T-helper 22 cell (primary cell): ENCODE measurements around the gene MPEG1.

Experiments used
- DNase-seq: peaks from one replicate; pipeline ENCODE4 v3.0.0-alpha.2; 2020; ENCODE audit warnings: low read depth

Gene MPEG1

DNA sequence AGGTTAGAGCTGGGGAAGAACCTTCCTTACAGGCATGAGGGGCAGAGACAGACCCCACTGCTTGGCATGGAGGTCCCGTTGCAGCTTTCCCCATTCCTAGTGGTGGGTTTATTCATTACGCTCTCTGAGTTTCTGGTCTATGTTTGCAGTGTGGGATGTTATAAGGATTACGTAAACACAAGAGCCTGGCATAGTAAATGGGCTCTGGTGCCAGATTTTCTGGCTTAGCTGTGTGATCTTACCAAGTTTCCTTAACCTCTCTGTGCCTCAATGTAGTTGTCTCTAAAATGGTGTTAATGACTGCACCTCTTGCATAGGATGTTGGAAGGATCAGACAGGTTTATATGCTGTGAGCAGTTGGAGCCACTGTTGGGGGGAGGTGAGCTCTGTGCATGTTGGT lies 25.7 kb downstream of the MPEG1 start:
- no peak for DNase-seq

DNA sequence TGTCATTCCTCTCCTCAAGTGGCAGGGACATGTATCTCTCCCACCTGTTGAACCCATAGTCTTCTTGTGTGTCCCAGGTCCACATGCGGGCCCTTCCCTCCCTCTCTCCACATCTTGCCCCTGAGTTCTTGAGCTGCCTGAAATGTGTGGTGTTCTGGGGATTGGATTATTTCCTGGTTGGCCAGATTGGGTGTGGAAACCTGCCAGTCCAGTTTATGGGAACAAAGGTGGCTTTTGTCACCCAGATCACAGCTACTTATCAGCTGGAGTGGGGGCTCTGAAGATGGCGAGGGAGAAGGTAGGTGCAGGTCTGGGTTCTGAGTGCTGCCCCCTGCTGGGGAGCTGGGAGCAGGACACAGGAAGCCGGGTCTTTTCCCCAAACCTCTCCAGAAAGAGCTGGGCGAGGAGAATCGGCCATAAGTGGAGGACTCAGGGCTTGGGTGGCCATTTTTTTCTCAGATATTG lies 26.6 kb downstream of the MPEG1 start:
- no peak for DNase-seq

DNA sequence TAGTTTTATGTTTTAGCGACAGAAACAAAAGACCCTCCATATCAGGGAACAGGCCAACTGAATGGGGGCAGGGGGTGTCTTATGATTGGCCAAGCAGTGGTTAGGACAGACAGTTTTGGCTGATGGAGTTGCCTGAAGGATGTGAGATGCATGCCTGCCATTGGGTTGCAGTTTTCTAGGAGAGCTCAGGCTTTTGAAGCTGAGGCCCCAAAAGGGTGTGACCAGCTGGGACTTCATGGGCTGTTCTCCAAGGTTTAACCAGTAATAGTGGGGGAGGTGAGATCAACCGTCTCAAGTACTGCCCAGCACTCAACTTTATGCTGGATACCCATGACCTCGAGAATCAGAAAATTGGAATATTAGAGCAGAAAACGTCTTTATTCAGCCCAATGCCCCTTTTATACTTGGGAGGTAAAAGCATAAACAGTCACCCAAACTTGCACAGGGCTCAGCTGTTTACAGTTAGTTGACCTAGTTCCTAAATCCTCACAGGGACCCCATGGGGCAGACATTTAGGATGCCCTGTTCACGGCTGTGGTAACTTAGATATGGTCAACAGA lies 27.3 kb downstream of the MPEG1 start:
- no peak for DNase-seq

DNA sequence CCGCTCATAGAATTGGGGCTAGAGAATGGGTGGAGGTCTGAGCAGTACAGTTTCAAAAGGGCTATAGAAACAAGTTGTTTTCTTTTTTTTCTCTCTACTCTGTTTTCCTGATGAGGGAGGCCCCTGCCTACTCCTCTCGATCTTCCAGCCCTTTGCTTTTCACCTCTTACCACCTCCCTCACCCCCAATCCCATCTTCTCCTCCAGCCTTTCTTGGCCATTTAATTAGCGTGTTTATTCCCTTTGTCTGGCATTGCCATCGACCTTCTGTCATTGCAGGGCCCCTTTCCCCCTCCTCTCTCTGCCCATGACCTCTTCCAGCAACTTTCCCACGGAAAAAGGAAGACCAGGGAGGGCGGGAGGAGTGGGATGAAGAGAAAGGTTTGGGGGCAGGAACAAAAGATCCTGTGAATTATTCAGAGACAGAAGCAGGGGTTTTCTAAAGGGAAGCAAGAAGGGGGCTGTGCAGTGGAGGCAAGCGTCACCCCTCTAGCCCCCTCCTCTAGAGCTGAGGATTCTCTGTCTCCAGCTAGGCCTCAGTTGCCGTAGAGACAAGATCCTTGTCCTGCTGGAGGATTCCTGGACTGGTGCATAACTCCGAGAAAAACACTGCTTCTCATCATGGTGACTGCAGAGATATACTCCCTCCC lies 27.9 kb downstream of the MPEG1 start:
- DNase-seq: no peak

DNA sequence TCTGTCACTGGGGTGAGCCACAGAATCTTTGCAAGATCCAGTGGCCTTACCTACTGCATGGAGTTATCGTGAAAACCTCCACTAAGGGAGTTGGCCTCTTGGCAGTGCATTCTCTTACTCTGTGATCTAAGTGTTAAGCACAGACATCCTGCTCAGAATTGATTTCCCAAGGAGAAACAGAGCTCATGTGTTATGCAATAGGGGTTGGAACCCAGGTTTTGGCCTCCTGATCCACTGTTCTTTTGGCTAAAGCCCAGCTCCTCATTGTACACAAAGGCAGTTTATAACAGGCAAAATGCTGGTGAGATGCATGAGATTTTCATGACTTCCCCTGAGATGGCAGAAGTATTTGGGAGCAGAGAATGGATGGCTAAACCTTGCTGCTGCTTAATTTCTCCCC lies 29.0 kb downstream of the MPEG1 start:
- no peak for DNase-seq

DNA sequence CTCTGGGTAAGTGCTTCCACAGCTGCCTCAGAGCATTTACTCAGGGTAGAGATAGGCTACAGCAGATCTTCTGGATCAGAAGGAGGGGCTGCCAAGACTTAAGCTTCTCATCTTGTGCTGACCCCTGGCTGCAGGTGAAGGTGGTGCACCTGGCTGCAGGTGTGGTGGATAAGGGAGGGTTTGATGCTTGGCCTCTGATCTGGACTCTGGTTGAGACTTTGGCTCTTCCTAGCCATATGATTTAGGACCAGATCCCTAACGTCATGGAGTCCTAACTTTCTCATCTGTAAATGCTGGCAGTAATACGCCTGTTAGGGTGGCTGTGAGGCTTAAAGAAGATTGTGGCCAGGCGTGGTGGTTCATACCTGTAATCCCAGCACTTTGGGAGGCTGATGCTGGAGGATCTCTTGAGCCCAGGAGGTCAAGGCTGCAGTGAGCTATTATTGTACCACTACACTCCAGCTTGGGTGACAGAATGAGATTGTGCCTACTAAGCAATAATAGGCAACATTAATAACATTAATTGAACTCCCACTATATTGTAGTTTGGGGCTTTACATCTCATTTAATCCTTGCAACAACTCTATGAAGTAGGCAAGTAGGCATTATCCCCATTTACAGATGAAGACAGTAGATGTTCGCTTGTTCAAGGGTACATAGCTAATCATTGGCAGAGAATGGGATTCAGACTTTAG lies 30.1 kb downstream of the MPEG1 start:
- no peak for DNase-seq

DNA sequence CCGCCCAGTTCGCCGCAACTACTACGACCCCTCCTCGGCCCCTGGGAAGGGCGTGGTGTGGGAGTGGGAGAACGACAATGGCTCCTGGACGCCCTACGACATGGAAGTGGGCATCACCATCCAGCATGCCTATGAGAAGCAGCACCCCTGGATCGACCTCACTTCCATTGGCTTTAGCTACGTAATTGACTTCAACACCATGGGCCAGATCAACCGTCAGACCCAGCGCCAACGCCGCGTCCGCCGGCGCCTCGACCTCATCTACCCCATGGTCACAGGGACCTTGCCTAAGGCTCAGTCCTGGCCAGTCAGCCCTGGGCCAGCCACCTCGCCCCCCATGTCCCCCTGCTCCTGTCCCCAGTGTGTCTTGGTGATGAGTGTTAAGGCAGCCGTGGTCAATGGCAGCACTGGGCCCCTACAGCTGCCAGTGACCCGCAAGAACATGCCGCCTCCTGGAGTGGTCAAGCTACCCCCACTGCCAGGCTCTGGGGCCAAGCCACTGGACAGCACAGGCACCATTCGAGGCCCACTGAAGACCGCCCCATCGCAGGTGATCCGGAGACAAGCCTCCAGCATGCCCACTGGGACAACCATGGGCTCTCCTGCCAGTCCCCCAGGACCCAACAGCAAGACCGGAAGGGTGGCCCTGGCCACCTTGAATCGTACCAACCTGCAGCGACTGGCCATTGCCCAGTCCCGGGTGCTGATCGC lies 30.8 kb downstream of the MPEG1 start:
- no peak for DNase-seq

DNA sequence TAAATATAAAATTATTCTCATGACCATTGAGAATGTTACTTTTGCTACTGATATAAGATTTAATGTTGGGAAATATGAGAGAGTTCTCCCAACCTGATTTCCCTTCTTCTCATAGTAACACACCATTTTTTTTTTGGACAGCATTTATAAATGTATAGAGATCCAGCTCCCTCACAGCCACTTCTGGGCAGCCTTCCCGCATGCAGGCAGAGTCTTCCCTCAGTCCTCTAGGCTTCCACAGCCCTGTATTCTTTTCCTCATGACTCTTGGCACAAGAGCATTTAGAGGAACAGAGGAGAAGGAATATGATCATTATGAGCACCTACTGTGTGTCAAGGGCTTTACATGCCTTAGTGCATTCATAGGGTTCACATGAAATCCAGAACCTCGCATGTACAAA lies 31.8 kb downstream of the MPEG1 start:
- no peak for DNase-seq

DNA sequence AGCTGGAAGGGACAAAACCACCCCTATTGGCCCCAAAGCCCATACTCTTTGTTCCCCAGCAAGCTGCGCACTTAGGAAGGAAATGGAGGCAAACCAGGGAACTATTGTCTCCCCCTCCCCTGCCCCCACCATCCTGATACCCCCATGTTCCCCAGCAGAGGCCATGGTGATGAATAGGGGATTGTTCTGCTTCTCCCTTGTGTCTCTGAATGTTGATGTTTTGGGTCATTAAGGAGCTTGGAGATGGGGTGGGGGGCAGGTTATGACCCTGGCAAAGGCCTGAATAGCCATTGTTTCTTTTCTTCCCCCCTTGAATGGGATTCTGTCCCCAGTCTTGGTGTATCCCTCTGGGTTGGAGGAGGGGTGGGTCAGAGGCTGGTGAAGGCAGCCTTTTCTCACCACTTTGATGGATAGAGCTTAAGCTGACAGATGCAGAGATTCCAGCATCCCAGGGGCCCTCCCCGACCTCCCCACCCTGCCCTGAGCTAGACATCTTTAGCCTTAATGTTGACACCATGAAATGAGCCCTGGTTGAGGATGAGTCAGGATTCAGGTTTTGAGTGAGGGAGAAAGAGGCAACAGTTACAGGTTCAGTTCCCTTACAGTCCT lies 32.5 kb downstream of the MPEG1 start:
- DNase-seq: no peak

DNA sequence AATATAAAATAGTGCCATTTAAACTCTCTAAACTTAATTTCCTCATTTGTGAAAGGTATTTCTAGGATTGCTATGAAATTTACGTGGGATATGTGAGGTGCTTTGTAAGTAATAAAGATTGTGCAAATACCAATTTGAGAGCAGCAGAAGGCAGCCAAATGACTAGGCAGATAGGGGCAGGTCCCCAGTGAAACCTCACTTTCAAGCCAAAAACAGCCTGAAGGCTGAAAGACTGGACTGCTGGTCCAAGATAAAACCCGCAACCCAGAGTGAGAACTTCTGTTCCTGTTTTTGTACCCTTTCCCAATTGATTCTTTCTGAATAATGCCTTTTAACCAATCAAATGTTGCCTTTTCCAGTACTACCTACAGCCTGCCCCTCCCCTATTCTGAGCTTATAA lies 33.6 kb downstream of the MPEG1 start:
- no peak for DNase-seq

DNA sequence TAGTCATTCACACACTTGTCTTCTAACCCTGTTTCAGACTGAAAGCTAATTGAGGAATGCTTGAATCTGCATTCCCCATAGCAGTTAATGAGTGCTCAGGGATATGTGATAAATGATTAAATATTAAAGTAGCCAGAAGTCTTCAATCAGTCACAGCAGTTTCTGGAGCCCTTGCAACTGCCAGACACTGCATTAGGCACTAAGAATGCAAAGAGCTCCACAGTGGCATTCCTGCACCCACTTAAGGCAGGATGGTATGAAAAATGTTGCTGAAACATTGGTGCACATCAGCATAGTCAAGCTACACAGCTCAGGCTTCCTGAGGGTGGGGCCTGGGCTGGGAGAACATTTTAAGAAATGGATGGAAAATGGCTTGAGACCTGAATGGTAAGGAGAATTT lies 34.3 kb downstream of the MPEG1 start:
- DNase-seq: no peak

DNA sequence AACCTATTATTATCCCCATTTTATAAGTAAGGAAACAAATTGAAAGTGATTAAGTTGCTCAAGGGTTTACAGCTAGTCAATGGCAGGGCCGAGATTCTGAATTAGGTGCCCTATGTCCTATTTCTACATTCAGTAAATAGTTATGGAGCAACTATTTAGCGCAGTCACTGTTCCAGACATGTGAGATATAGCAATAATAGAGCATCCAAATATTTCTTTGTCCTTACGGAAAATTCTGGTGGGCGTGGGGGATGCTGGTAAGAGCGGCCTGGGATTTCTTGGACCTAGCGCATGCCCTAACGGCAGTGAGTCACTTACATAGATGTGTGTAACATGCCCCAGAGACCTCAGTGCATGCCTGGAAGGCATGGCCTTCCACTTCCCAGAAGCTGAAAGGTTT lies 36.4 kb downstream of the MPEG1 start:
- DNase-seq: no peak

DNA sequence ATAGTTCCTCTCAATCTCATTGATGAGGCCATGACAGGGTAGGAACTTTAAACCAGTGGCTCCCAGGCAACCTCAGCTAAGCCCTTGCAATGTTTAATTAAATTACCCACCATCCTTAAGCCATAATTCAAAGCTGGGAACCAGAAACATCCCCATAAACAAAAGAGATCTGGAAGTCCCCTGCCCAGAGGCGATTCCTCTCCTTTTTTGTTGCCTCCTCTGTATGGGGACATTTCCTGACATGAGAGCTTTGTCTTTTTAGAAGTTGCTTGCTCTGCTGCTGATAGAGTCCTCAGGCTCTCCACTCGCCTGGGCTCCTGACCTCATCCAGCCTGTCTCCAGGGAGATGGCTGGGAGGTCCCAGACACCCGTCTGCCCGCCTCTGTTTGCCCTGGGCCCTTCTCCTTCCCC lies 37.6 kb downstream of the MPEG1 start:
- DNase-seq: no peak

DNA sequence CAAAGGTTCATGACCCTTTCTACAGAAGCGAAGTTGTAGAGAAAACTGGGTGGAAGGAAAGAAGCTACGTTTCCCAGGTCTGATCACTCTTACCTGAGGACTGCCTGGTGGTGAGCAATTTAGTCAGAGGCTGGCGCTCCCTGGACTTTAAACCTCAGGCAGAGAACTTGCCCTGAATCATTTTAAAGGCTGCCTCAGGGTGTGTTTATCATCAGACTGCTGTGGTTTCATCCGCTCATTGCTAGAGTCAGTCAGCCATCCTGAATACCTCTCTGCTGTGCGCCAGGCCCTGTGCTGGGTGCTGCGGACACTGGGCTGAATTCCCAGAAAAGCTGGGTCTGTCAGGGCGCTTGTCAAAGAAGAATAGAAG lies 38.1 kb downstream of the MPEG1 start:
- no peak for DNase-seq

DNA sequence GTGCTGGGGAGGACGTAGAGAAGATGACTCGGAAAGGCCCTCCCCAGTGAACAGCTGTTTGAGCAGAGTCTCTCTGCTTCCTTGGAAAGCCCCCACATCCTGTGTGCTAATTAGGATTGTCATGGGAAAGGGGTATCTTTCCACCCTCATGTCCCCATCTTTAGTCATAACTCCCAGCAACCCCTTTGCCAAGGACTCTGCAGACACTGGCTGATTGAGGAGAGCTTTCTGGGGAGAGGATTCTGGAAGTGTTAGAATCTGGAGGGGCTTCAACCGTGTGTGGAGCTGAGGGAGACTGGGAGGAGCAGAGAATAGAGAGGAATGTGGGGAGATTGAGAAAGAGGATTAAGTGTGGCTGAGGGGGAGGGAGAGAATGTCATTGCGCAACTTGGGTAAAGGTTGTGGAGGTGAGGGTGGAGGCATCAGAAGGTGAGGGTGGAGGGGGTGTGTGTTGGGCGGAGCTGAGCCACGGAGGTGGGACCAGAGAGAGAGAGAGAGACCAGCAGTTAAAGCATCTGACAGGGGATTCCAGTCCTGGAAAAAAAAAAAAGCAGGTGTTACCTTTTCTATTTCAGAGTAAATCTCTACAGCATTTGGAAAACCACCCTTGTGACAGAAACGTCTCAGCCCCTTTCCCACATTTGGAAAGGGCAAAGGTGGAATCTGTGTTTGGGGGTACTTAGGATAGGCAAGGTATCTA lies 38.6 kb downstream of the MPEG1 start:
- DNase-seq: no peak

DNA sequence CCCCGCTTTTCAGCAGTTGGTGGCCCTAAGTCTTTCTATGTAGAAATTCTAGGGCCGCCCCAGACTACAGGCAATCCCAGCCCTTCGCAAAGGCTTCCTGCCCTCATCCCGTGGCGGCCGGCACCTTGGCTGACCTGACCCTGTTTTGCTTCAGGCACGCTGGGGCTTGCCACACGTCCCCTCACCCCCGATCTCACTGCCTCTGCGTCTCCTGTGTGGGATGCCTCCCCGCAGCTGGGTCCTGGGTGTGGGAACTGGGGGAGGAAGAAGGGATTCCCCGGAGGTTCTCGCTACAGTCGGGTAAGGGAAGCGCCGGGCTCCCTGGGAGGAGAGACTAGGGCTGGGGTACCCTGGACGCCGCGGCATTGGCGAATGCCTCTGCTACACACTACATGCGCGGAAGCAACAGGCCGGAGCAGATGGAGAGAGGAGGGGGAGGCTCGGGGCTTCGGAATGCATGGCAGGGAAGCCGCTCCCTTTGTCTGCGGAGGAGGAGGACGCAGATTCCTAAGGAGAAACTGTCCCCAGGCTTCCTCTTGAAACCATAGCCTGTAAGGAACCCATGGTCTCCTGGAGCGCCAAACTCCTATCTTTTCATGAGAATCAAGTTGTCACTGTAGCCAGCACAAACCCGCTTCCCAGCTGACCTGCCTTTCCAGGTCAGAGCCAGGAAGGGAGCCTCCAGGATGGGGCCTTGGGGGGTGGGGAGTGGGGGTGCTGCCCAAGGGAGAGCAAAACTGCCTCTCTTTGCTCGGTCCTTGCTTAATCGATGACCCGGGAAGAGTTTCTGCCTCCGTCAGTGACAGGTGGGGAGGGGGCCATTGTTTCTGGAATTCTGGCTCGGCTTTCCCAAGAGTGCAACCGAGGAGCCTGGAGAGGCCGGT lies 39.4 kb downstream of the MPEG1 start:
- no peak for DNase-seq

DNA sequence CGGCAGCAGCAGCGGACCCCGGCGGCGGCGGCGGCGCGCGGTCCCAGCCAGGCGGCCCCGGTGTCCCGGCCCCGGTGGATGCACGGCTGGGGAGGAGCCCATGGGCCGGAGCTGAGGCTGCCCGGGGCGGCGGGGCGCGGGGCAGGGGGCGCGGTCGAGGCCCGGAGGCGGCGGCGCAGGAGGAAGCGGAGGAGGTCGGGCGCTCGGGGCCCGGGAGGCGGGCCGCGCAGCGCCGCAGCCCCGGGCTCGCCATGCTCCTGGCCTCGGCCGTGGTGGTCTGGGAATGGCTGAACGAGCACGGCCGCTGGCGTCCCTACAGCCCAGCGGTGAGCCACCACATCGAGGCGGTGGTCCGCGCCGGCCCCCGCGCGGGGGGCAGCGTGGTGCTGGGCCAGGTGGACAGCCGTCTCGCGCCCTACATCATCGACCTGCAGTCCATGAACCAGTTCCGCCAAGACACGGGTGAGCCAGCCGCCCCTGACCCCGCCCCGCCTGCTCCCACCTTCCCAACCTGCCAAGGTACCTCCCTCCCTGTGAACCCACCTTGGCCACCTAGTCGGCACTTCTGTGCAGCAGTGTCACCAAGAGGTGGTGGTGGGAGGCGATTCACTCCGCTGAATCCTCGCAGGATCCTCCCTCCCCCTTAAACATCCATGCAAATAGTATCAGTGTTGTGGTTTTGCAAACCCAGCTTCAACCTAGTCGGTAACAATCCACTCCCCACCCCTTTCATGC lies 40.2 kb downstream of the MPEG1 start:
- no peak for DNase-seq

DNA sequence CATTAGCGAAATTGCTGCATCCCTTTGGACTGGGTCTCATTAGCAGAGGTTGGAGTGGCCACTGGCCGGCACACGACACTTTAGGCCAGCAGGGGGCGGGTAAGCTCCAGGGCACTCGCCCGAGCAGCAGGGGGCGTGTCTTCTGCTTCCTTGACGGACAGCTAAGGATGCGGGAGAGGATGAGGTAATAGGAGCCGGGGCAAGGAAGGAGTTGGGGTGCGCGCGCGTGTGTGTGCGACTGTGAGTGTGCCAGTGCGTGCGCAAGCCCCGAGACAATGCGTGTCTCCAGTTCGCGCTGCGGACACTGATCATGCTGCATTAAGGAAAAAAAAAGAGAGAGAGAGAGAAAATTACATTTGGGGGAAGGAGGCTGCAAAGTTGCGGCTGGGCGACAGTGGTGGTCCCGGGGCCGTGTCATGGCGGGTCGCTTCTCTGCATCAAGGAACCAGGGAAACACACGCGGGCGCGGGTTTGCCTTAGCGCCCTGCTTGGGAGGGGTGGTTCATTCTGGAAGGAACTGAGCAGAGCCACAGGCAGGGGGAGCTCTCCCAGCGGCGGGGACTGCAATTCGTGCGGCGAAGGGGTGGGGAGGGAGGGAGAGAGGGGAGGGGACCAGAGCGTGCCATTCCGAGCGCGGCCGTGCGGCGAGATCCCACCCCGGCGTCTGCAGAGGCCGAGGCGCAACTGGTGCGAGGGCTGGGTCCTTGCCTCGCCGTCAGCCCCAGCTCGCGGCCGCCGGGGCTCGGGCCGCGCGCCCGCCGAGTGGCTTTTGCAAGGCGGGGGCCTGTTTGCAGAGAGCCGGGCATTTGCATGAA lies 41.0 kb downstream of the MPEG1 start, which contains the start of gene DTX4:
DTX4 (plus strand) TSS at position 625 of the 815 bp plus-strand sequence. CDS start 464 bp downstream, outside the sequence.
- DNase-seq: peak; percentile 74

DNA sequence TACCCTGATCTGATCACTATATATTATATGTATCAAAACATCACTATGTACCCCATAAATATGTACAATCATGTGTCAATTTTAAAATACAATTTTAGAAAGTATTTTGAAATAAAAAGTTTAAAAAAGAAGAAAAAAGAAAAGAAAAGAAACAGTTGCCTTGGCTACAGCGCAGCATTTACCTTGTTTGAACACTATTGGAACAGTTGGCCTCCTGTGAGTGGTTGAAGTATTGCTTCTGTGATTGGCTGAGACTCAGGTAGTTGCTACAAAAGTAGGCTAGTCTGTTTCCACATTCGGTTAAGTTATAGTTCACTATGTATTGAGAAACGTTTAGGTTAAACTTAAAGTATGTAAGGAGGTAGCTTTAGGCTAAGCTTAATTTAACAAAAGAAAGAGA lies 48.7 kb downstream of the MPEG1 start:
- DNase-seq: no peak
